B cell (primary cell): ENCODE results near the gene ALPL. TPM values are rescaled to one million over a fixed set of nuclear protein-coding genes. Genes with fewer than 3 reads are reported as not detected.

ENCODE experiments used
- ATAC-seq: fragments of 200-7000 bp; cut with Tn5 transposase; one replicate; pipeline ENCODE4 v1.10.0; 2021; ENCODE audit warnings: low read depth, mild to moderate bottlenecking, moderate number of reproducible peaks, moderate library complexity
- CTCF ChIA-PET: fragments of 350-600 bp; sonication (Branson Sonifier 250); formaldehyde crosslinking; loops from one replicate; lab custom pipeline; 2021; ENCODE audit warnings: antibody characterized with exemption, inconsistent platforms; lab: Charles Lee
- POLR2A ChIA-PET: fragments of 350-600 bp; sonication (Branson Sonifier 250); formaldehyde crosslinking; loops from one replicate; lab custom pipeline; 2021; ENCODE audit warnings: antibody characterized with exemption; lab: Charles Lee
- DNase-seq: peaks from one replicate; pipeline ENCODE4 v3.0.0; 2013
- H2AFZ ChIP-seq: 2 replicates; pipeline ENCODE4 v1.6.1; 2012; ENCODE audit warnings: mild to moderate bottlenecking, low read depth, low read length; ENCODE audit not compliant: insufficient read depth, poor library complexity, severe bottlenecking
- H3K27ac ChIP-seq, 2 donors: 1 replicate in 1 of 2; 2 replicates in 1 of 2; pipeline ENCODE4 v1.5.1; 2012 to 2013; ENCODE audit warnings: low read length in 2 of 2, mild to moderate bottlenecking in 2 of 2, moderate library complexity in 1 of 2
- H3K27me3 ChIP-seq, 4 experiments: fragments of 200-600 bp in 1 of 4; sonication (generic) in 1 of 4; replicated peaks in 1 of 4; 1 replicate in 2 of 4; 2 replicates in 2 of 4; pipeline versions ENCODE4 v1.6.1 to v1.7.0; 2013 to 2016; ENCODE audit warnings: low read length in 3 of 4, mild to moderate bottlenecking in 2 of 4, mixed read lengths in 1 of 4, moderate library complexity in 1 of 4; ENCODE audit not compliant: insufficient read depth in 4 of 4, control insufficient read depth in 3 of 4; ENCODE audit errors: control extremely low read depth in 1 of 4
- H3K36me3 ChIP-seq, 2 experiments: replicated peaks in 1 of 2; 1 replicate in 1 of 2; 2 replicates in 1 of 2; pipeline versions ENCODE4 v1.6.1 to v1.7.1; 2013; ENCODE audit warnings: low read length in 1 of 2; ENCODE audit not compliant: insufficient read depth in 2 of 2, control insufficient read depth in 1 of 2; ENCODE audit errors: control extremely low read depth in 1 of 2, extremely low read depth in 1 of 2
- H3K4me1 ChIP-seq, 2 donors: fragments of 200-600 bp in 1 of 2; sonication (generic) in 1 of 2; 1 replicate in 1 of 2; 2 replicates in 1 of 2; pipeline versions ENCODE4 v1.5.1 to v1.6.1; 2013 to 2017; ENCODE audit warnings: low read length in 2 of 2; ENCODE audit not compliant: control insufficient read depth in 2 of 2, insufficient read depth in 2 of 2
- H3K4me2 ChIP-seq: replicated peaks from 2 replicates; pipeline ENCODE3; 2012; ENCODE audit warnings: mild to moderate bottlenecking, low read depth, low read length; ENCODE audit not compliant: poor library complexity, severe bottlenecking
- H3K4me3 ChIP-seq, 5 experiments: fragments of 200-600 bp in 1 of 5; sonication (generic) in 1 of 5; 1 replicate in 3 of 5; 2 replicates in 2 of 5; pipeline versions ENCODE4 v1.5.1 to v1.7.0; 2011 to 2016; ENCODE audit warnings: low read length in 4 of 5, mild to moderate bottlenecking in 4 of 5, low read depth in 2 of 5, control low read depth in 1 of 5, moderate library complexity in 1 of 5; ENCODE audit not compliant: insufficient read depth in 1 of 5; ENCODE audit errors: control extremely low read depth in 1 of 5, extremely low read depth in 1 of 5
- H3K79me2 ChIP-seq: fragments of 200-600 bp; sonication (generic); one replicate; pipeline ENCODE4 v1.6.0; 2016; ENCODE audit warnings: low read length; ENCODE audit not compliant: control insufficient read depth, insufficient read depth
- H3K9ac ChIP-seq: fragments of 200-600 bp; sonication (generic); 2 replicates; pipeline ENCODE4 v1.6.1; 2017; ENCODE audit warnings: mild to moderate bottlenecking, low read length, moderate library complexity
- H3K9me3 ChIP-seq, 3 donors: one replicate each; pipeline versions ENCODE4 v1.6.1 to v1.7.1; 2013; ENCODE audit warnings: low read length in 2 of 3; ENCODE audit not compliant: control insufficient read depth in 2 of 3, insufficient read depth in 1 of 3; ENCODE audit errors: control extremely low read depth in 1 of 3
- H4K20me1 ChIP-seq: 2 replicates; pipeline ENCODE4 v1.6.0; 2012; ENCODE audit warnings: mild to moderate bottlenecking, low read length; ENCODE audit not compliant: insufficient read depth, control insufficient read depth, poor library complexity, severe bottlenecking
- H3K27ac Mint-ChIP-seq: one replicate; pipeline ENCODE4 v1.8.0; 2021; ENCODE audit warnings: mixed read lengths
- H3K27me3 Mint-ChIP-seq: one replicate; pipeline ENCODE4 v1.8.0; 2021; ENCODE audit warnings: mixed read lengths
- H3K4me1 Mint-ChIP-seq: one replicate; pipeline ENCODE4 v1.8.0; 2021; ENCODE audit warnings: mixed read lengths
- H3K4me3 Mint-ChIP-seq: one replicate; pipeline ENCODE4 v1.8.0; 2021; ENCODE audit warnings: mixed read lengths
- H3K9me3 Mint-ChIP-seq: one replicate; pipeline ENCODE4 v1.8.0; 2022; ENCODE audit warnings: mixed read lengths; ENCODE audit not compliant: insufficient read depth
- CTCF ChIP-seq: fragments of 200-600 bp; IDR thresholded peaks from one replicate; pipeline ENCODE4 v1.8.0; 2022; ENCODE audit warnings: antibody characterized with exemption, mild to moderate bottlenecking
- EZH2 ChIP-seq: IDR thresholded peaks from 2 replicates; pipeline ENCODE4 v1.6.1; 2012; ENCODE audit warnings: borderline replicate concordance, low read depth, mild to moderate bottlenecking, moderate library complexity, low read length; ENCODE audit not compliant: insufficient read depth, poor library complexity, severe bottlenecking
- WGBS: methylation state at CpG from one replicate; pipeline ENCODE4 v1.1.5; 2013; ENCODE audit warnings: missing lambda C conversion rate; ENCODE audit not compliant: insufficient coverage; 5-methylcytosine and 5-hydroxymethylcytosine counted together
- intact Hi-C: fragments of 100-400 bp; cut with micrococcal nuclease; formaldehyde crosslinking; loops from one replicate; pipeline ENCODE4 v1.10.0; 2022
- polyA plus RNA-seq: library from polyadenylated mRNA; depleted of rRNA; stranded (reverse); fragments of >200 nt; gene quantifications from 2 replicates; pipeline ENCODE4 v1.2.3, GENCODE V29; 2012
- total RNA-seq, 2 donors: library from RNA; stranded (reverse); fragments of 120-200 nt in 1 of 2; gene quantifications; 1 replicate in 1 of 2; 2 replicates in 1 of 2; pipeline versions ENCODE4 v1.2.3 to v1.2.4, GENCODE V29; 2013 to 2022

The ALPL gene
- total and polyA plus RNA-seq, 2 donors (not counting 1 experiment from before 2014, with no cell fraction given) = 1.6 to 12.2 TPM

GRCh38 chr1:21567241-21568005 lies 58.2 kb downstream of the ALPL start:
- peaks cover 0 to 6% (median 0%) of the 10 kb centered on the region in 3 donors for H3K9me3 ChIP-seq
- H2AFZ ChIP-seq = no peak overlapping the region
- ATAC-seq = no peak
- H3K27me3 Mint-ChIP-seq = no peaks in the 10 kb centered on the region
- no peaks in the 10 kb centered on the region for H3K4me1 ChIP-seq
- 91% methylated on average over 19 of the region's 24 CpGs for WGBS
- H3K27ac Mint-ChIP-seq = no peak overlapping the region
- intact Hi-C loops = no loop called here
- CTCF ChIA-PET = no interaction called here
- DNase-seq = no peak
- TF ChIP-seq EZH2 = no peak
- no peak for TF ChIP-seq CTCF
- no peaks in the 10 kb centered on the region for H3K36me3 ChIP-seq
- H3K4me2 ChIP-seq = no peak overlapping the region
- no peaks in the 10 kb centered on the region for H4K20me1 ChIP-seq
- H3K27me3 ChIP-seq = peaks cover 0 to 1% (median 0%) of the 10 kb centered on the region in 4 experiments
- no peaks in the 10 kb centered on the region for H3K4me1 Mint-ChIP-seq
- no peak overlapping the region for H3K9ac ChIP-seq
- H3K9me3 Mint-ChIP-seq = no peaks in the 10 kb centered on the region
- H3K4me3 ChIP-seq = no peak overlapping the region
- H3K27ac ChIP-seq = no peak overlapping the region
- POLR2A ChIA-PET = no interaction called here
- no peaks in the 10 kb centered on the region for H3K79me2 ChIP-seq
- H3K4me3 Mint-ChIP-seq = no peak overlapping the region

GRCh38 chr1:21568006-21568746 lies 59.0 kb downstream of the ALPL start:
- H3K4me3 Mint-ChIP-seq = no peak overlapping the region
- WGBS = 92% methylated on average over 13 of the region's 15 CpGs
- Histone ChIP-seq H4K20me1 (no peaks in the 10 kb centered on the region), H3K9ac (no peak overlapping the region), H3K4me1 (no peaks in the 10 kb centered on the region), H3K4me3 (no peak overlapping the region), H3K9me3 (peaks cover 0 to 7% (median 0%) of the 10 kb centered on the region in 3 donors), H3K79me2 (no peaks in the 10 kb centered on the region), H2AFZ (no peak overlapping the region), H3K4me2 (no peak overlapping the region), H3K36me3 (no peaks in the 10 kb centered on the region), H3K27me3 (peaks cover 0 to 3% (median 1%) of the 10 kb centered on the region in 4 experiments), H3K27ac (no peak overlapping the region)
- DNase-seq = no peak
- CTCF ChIA-PET = no interaction called here
- no peak for ATAC-seq
- H3K27ac Mint-ChIP-seq = no peak overlapping the region
- no peaks in the 10 kb centered on the region for H3K27me3 Mint-ChIP-seq
- H3K9me3 Mint-ChIP-seq = no peaks in the 10 kb centered on the region
- intact Hi-C loops = no loop called here
- no peaks in the 10 kb centered on the region for H3K4me1 Mint-ChIP-seq
- POLR2A ChIA-PET = no interaction called here
- no peak for TF ChIP-seq CTCF
- no peak for TF ChIP-seq EZH2
